Body of pancreas (tissue), 4 donors: ENCODE results near the gene SPART.

Experiments
- POLR2A ChIP-seq, 3 donors: fragments of 450-650 bp; IDR thresholded peaks; one replicate each; pipeline ENCODE4 v1.6.1; 2016; ENCODE audit warnings: antibody characterized with exemption in 3 of 3, mild to moderate bottlenecking in 2 of 3
- TF ChIP-seq, protein P1 (sequence below), 7 experiments: fragments of 450-650 bp in 4 of 7; fragments of 200-600 bp in 3 of 7; sonication (generic) in 3 of 7; IDR thresholded peaks; one replicate each; pipeline ENCODE4 v1.5.1; 2016 to 2019; ENCODE audit warnings: antibody characterized with exemption in 7 of 7

DNA sequence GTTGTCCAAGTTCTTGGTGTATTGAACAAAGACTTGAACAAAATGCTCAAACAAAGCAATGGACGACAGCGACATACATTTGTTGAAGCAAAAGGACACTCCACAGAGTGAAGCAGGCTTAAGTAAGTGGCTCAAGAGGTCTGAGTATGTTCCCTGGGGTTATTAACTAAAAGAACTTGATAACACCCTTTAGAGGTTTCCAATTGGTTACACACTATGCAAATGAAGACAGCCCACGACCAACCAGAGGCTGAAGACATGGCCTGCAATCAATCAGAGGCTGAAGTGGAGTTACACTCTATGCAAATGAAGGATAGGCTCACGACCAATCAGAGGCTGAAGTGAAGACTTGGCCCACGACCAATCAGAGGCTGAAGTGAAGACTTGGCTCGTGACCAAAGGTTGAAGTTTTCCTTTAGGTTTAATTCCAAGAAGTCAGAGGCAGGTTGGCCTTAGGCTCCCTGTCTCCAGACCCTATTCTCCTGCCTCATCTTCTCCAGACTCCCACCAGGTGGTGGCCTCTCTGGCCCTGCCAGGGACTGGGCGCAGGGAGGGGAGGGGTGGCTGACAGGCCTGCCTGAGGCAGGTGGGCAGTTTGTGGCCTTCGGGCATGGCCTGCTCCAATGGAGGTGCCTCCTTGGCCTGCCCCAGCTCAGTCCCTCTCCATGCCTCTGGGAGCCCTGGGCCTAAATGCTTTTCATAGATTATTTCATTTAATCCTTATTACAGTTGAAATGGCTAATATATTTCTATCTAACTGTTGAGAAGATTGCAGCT is 86.6 kb downstream of the SPART start:
- TF ChIP-seq, protein P1, sequence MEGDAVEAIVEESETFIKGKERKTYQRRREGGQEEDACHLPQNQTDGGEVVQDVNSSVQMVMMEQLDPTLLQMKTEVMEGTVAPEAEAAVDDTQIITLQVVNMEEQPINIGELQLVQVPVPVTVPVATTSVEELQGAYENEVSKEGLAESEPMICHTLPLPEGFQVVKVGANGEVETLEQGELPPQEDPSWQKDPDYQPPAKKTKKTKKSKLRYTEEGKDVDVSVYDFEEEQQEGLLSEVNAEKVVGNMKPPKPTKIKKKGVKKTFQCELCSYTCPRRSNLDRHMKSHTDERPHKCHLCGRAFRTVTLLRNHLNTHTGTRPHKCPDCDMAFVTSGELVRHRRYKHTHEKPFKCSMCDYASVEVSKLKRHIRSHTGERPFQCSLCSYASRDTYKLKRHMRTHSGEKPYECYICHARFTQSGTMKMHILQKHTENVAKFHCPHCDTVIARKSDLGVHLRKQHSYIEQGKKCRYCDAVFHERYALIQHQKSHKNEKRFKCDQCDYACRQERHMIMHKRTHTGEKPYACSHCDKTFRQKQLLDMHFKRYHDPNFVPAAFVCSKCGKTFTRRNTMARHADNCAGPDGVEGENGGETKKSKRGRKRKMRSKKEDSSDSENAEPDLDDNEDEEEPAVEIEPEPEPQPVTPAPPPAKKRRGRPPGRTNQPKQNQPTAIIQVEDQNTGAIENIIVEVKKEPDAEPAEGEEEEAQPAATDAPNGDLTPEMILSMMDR (IDR thresholded peaks at IDR 0.05) = no peak
- no peak for TF ChIP-seq POLR2A (IDR thresholded peaks at IDR 0.05)
